ENCODE measurements around the gene HECTD2.
"Not testable (repeated sequence)": the region's sequence is repeated elsewhere in the genome, so short reads cannot be mapped to it uniquely, and the experiment has no call there.

DNA sequence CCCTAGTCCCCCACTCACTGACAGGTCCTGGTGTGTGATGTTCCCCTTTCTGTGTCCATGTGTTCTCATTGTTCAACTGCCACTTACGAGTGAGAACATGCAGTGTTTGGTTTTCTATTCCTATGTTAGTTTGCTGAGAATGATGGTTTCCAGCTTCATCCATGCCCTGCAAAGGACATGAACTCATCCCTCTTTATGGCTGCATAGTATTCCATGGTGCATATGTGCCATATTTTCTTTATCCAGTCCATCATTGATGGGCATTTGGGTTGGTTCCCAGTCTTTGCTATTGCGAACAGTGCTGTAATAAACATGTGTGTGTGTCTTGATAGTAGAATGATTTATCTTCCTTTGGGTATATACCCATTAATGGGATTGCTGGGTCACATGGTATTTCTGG is 28.1 kb downstream of the HECTD2 start:
- TF ChIP-seq, protein P1, sequence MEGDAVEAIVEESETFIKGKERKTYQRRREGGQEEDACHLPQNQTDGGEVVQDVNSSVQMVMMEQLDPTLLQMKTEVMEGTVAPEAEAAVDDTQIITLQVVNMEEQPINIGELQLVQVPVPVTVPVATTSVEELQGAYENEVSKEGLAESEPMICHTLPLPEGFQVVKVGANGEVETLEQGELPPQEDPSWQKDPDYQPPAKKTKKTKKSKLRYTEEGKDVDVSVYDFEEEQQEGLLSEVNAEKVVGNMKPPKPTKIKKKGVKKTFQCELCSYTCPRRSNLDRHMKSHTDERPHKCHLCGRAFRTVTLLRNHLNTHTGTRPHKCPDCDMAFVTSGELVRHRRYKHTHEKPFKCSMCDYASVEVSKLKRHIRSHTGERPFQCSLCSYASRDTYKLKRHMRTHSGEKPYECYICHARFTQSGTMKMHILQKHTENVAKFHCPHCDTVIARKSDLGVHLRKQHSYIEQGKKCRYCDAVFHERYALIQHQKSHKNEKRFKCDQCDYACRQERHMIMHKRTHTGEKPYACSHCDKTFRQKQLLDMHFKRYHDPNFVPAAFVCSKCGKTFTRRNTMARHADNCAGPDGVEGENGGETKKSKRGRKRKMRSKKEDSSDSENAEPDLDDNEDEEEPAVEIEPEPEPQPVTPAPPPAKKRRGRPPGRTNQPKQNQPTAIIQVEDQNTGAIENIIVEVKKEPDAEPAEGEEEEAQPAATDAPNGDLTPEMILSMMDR (IDR thresholded peaks at IDR 0.05; ENCODE audit: low read depth, low read length, poor library complexity, severe bottlenecking), result not testable (repeated sequence)
- not testable (repeated sequence) for TF ChIP-seq EZH2phosphoT487 (IDR thresholded peaks at IDR 0.05; ENCODE audit: borderline replicate concordance, low read length)
